NCI-H1930 (cell line): ENCODE measurements around the gene PGA4.
"Not testable (repeated sequence)": the region's sequence is repeated elsewhere in the genome, so short reads cannot be mapped to it uniquely, and the experiment has no call there.

Experiments used
- DNase-seq, 2 experiments: peaks; one replicate each; lab custom pipeline; 2025; lab: John Stamatoyannopoulos, UW

Gene PGA4

DNA sequence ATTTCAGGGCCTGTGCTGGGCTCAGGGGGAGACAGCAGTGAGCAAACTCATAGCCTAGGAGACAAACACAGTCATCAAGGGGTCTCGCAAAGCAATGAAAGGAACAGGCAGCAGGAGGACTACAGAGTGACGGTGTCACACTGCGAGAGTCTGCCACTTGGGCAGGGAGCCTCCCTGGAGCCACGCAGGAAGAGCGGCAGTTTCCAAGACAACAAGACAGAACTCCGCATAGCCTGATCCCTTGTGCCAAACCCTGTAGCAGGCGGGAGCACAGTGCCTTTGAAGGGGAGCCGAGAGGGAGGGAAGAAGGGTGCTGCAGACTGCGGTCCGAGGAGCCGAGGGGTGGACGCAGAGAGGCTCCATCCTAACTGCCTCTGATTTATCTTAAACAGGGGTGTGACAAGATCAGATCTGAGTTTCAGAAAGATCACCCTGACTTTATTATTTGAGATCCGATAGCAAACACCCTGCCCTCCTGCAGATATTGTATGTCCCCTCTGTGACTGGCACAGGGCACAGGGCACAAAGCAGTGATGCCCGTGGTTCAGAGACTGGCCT, 17.6 kb upstream of the PGA4 start:
- DNase-seq = not testable (repeated sequence)

DNA sequence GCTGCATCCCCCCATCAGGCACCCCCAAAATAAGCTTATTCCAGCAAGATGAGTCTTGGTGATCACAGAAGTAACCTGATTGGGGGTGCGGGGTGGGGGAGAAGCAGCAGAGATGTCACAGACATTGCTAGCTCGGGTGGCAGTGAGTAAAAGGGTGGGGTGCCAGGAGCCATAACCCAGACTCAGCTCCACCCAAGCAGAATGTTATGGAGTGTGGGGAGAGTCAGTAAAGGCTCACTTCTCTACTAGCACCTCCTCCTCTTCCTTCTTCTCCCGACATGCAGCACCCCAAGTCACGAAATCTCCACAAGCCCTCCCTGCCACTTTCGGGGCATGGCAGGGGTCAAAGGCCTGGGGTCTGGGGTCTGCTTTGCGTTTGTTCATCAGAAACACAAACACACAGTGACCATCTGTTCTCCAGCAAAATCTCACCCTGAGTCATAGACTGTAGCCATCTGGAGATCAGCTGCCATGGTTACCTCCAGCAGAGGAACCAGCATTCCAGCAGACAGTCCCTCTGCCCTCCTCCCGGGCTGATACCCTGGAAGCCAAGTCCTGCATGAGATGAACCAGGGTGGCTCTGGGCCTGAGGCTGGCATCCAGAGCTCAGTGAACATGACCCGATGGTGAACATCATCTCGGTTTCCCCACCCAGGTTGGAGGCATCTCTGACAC, 14.4 kb upstream of the PGA4 start:
- not testable (repeated sequence) for DNase-seq

DNA sequence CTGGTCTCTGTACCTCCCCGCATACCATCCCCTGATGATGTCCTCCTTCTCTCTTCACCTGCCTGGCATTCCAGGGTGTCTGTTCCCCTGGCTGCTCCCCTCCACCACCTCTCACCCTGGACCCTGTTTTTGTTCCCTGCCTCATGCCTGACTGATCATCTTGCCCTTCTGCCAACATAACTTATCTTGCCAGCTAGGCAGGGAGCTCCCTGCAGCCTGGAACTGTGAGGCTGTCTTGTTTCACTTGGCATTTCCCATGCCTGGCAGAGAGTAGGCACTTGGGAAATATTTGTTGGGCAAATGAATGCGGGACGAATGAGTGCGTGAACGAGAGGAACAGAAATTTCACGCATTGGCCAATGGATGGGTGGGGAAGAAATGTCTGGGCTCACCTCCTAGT, 11.5 kb upstream of the PGA4 start:
- DNase-seq = not testable (repeated sequence)

DNA sequence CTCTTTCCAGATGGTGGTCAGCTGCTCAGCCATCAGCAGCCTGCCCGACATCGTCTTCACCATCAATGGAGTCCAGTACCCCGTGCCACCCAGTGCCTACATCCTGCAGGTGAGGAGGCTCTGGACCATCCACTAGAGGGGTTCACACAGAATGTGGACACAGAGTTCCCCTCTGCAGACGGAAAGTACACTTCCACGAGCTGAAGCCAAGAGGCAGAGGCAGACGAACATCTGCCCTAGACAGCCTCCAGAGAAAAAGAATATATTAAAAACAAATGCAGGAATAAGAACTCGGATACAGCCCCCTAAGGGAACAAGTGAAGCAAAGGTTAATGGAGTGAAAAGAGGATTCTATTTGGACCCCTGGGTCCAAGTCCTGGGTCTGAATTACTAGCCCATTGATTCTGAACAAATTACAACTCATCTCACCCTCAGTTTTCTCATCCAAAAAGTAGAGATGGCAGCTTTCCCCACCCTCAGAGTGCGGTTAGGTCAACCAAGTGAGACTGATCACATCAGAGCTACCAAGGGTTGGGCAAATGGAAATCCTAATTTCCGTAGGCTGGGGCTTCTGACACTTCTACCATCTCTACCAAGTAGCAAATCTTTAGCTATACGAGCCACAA, 10.7 kb upstream of the PGA4 start:
- DNase-seq = not testable (repeated sequence)

DNA sequence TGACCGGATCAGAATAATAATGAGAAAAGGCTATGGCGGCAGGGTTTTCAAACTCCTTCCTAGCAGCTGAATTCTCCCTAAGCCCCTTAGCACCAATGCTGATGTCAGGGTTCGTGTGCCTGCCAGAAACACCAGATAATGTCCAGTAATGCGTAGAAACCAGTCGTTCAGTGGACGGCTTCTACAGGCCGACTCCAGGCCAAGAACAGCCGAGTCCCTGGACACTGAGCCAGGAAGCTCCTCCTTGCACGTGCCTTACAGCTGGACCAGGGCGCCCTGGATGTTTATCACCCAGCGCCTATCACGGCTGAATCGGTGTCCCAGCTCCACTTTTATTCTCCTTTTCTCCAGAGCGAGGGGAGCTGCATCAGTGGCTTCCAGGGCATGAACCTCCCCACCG, 9.9 kb upstream of the PGA4 start:
- not testable (repeated sequence) for DNase-seq

DNA sequence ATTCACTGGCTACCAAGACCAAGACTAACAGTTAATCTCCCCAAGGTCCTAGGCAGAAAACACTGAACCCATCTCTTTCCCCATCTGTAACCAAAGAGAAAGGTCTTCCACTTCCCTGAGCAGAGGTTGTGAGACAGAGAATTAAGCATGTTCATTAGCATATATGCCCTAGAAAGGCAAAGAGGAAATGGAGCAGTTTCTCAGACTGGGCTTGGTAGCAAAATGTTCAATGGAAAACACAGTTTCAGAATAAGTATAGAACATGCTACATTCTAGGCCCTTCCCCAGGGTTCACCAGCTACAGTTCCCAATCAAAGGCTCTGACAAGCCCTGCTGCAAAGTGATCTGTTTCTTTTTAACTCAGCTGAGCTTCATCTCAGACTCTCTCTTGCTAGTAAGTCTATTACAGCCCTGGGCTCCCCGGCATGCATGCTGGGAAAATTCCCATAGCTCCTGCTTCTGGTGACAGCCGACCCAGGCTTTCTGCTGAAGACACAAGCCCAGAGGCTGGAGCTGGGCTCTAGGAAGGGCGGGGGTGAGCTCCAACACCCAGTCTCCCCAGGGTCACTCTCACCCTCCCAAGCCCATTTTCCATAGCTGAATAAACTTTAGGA, 8.3 kb upstream of the PGA4 start:
- DNase-seq = not testable (repeated sequence)

DNA sequence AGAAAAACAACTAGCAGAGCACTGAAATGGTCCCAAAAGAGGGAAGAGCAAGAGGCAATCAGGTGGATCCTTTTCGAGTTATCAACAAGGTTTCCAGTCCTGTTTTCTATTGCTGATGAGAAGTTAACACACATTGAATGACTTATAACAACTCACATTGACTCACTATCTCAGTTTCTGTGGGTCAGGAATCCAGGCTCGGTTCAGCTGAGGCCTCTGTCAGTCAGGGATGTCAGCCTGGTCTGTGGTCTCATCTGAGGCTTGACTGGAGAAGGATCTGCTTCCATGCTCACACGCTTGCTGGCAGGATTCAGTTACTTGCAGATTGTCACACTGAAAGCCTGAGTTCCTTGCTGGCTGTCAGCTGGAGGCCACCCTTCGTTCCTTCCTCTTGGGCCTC, 3.8 kb upstream of the PGA4 start:
- DNase-seq = not testable (repeated sequence)

DNA sequence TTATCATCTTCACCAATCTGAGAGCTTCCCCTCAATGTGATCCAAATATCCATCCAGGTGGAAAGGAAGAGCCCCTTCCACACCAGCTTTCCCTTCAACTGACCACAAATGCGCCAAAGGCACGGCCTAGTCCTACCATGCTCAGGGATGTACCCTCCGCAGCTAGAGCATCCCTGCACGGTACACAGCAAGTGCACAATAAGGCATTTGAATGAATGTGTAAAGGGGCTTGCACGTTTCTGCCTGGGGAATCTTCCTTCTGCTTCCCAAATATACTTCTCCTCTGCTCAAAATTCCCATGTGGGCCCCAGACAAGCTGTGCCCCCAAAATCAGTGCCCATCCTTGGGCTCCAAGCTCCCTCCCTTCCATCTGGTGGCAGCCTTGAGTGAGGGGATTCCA, 3.1 kb upstream of the PGA4 start:
- not testable (repeated sequence) for DNase-seq

DNA sequence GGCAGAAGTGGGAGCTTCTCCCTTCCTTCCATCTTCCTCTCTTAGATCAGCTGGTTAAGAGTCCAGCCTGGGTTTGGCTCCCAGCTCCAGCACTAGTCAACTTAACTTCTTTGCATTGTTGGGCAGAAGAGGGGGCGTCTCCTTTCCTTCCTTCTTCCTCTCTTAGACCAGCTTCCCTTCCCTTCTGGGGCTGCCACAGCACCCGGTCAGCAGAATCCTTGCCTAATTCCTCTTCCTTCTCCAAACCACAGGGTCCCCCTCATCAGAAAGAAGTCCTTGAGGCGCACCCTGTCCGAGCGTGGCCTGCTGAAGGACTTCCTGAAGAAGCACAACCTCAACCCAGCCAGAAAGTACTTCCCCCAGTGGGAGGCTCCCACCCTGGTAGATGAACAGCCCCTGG, 545 bp downstream of the PGA4 start:
- DNase-seq = not testable (repeated sequence)

DNA sequence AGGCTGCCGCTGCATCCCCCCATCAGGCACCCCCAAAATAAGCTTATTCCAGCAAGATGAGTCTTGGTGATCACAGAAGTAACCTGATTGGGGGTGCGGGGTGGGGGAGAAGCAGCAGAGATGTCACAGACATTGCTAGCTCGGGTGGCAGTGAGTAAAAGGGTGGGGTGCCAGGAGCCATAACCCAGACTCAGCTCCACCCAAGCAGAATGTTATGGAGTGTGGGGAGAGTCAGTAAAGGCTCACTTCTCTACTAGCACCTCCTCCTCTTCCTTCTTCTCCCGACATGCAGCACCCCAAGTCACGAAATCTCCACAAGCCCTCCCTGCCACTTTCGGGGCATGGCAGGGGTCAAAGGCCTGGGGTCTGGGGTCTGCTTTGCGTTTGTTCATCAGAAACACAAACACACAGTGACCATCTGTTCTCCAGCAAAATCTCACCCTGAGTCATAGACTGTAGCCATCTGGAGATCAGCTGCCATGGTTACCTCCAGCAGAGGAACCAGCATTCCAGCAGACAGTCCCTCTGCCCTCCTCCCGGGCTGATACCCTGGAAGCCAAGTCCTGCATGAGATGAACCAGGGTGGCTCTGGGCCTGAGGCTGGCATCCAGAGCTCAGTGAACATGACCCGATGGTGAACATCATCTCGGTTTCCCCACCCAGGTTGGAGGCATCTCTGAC, 4.5 kb downstream of the PGA4 start:
- DNase-seq = not testable (repeated sequence)

DNA sequence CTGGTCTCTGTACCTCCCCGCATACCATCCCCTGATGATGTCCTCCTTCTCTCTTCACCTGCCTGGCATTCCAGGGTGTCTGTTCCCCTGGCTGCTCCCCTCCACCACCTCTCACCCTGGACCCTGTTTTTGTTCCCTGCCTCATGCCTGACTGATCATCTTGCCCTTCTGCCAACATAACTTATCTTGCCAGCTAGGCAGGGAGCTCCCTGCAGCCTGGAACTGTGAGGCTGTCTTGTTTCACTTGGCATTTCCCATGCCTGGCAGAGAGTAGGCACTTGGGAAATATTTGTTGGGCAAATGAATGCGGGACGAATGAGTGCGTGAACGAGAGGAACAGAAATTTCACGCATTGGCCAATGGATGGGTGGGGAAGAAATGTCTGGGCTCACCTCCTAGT, 7.3 kb downstream of the PGA4 start:
- not testable (repeated sequence) for DNase-seq

DNA sequence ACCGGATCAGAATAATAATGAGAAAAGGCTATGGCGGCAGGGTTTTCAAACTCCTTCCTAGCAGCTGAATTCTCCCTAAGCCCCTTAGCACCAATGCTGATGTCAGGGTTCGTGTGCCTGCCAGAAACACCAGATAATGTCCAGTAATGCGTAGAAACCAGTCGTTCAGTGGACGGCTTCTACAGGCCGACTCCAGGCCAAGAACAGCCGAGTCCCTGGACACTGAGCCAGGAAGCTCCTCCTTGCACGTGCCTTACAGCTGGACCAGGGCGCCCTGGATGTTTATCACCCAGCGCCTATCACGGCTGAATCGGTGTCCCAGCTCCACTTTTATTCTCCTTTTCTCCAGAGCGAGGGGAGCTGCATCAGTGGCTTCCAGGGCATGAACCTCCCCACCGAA, 8.9 kb downstream of the PGA4 start:
- DNase-seq = not testable (repeated sequence)

DNA sequence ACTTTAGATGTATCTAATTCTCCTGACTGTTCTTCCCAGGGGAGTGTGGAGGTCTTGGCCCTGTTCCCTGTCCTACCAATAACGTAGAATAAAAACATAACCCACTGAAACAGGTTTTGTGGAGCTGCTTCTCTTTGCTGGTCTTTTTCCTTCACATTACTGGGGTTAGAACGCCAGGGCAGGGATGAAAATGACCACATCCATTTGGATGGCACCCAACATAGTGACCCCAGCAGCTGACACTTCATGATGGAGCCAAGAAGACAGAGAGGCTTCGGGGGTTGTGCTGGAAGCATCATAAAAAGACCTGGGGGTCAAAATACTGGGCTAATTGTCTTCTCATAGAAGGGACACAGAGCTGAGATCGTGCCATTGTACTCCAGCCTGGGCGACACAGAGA, 9.4 kb downstream of the PGA4 start:
- DNase-seq = not testable (repeated sequence)

DNA sequence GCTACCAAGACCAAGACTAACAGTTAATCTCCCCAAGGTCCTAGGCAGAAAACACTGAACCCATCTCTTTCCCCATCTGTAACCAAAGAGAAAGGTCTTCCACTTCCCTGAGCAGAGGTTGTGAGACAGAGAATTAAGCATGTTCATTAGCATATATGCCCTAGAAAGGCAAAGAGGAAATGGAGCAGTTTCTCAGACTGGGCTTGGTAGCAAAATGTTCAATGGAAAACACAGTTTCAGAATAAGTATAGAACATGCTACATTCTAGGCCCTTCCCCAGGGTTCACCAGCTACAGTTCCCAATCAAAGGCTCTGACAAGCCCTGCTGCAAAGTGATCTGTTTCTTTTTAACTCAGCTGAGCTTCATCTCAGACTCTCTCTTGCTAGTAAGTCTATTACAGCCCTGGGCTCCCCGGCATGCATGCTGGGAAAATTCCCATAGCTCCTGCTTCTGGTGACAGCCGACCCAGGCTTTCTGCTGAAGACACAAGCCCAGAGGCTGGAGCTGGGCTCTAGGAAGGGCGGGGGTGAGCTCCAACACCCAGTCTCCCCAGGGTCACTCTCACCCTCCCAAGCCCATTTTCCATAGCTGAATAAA, 10.5 kb downstream of the PGA4 start:
- not testable (repeated sequence) for DNase-seq

DNA sequence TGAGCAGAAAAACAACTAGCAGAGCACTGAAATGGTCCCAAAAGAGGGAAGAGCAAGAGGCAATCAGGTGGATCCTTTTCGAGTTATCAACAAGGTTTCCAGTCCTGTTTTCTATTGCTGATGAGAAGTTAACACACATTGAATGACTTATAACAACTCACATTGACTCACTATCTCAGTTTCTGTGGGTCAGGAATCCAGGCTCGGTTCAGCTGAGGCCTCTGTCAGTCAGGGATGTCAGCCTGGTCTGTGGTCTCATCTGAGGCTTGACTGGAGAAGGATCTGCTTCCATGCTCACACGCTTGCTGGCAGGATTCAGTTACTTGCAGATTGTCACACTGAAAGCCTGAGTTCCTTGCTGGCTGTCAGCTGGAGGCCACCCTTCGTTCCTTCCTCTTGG, 15.0 kb downstream of the PGA4 start:
- not testable (repeated sequence) for DNase-seq

DNA sequence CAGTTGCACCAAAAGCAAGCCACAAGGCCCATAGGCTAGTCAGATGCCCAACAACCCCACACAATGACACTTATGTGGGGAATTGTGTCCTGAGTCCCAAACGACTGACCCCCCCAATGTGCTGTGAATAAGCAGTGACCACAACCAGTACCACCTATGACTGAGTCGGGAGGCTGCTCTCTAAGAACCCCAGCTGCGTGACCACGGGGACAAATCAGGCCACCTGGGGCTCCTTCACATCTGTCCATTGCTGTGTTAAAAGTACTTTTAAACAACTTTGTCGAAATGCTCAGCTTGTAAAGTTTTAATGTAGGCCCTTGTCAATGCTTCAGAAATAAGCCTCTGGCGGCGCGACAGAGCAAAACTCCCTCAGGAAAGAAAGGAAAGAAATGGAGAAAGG, 18.1 kb downstream of the PGA4 start:
- DNase-seq = not testable (repeated sequence)

DNA sequence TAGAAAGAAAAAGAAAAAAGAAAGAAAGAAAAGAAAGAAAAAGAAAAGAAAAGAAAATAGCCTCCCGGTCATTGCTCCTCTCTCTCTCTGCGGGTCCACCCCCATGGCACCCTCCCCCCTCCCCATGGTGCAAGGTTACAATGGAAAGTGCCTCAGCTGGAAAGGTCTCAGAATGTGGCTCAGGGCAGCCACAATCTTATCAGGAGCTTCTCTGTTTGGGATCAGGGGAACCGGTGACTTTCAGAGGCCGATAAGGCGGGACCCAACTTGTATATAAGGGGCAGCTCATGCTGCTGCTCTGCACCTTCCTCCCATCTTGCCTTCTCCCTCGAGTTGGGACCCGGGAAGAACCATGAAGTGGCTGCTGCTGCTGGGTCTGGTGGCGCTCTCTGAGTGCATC, 18.7 kb downstream of the PGA4 start, which contains the start of gene PGA5:
Gene PGA5 (plus strand): TSS at position 301 of the 400 bp plus-strand sequence. CDS start 52 bp downstream, at position 353.
- not testable (repeated sequence) for DNase-seq

DNA sequence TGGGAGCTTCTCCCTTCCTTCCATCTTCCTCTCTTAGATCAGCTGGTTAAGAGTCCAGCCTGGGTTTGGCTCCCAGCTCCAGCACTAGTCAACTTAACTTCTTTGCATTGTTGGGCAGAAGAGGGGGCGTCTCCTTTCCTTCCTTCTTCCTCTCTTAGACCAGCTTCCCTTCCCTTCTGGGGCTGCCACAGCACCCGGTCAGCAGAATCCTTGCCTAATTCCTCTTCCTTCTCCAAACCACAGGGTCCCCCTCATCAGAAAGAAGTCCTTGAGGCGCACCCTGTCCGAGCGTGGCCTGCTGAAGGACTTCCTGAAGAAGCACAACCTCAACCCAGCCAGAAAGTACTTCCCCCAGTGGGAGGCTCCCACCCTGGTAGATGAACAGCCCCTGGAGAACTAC, 19.4 kb downstream of the PGA4 start:
- not testable (repeated sequence) for DNase-seq

DNA sequence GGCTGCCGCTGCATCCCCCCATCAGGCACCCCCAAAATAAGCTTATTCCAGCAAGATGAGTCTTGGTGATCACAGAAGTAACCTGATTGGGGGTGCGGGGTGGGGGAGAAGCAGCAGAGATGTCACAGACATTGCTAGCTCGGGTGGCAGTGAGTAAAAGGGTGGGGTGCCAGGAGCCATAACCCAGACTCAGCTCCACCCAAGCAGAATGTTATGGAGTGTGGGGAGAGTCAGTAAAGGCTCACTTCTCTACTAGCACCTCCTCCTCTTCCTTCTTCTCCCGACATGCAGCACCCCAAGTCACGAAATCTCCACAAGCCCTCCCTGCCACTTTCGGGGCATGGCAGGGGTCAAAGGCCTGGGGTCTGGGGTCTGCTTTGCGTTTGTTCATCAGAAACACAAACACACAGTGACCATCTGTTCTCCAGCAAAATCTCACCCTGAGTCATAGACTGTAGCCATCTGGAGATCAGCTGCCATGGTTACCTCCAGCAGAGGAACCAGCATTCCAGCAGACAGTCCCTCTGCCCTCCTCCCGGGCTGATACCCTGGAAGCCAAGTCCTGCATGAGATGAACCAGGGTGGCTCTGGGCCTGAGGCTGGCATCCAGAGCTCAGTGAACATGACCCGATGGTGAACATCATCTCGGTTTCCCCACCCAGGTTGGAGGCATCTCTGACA, 23.3 kb downstream of the PGA4 start:
- not testable (repeated sequence) for DNase-seq

DNA sequence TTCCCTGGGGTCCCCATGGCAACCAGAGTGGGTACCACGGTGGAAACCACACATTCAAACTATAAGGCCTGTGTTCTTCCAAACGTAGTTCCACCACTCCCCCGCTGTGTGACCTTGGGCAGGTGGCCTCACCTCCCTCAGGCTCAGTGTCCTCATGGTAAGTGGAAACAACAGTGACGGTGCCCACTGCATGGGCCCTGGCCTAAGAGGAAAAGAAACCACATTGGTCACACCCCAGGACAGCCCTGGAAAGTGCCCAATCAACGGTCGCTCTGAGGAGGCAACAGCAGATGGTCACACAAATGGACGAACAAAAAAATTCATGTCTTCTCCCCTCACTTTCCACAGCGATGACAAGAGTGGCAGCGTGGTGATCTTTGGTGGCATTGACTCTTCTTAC, 25.9 kb downstream of the PGA4 start:
- not testable (repeated sequence) for DNase-seq

DNA sequence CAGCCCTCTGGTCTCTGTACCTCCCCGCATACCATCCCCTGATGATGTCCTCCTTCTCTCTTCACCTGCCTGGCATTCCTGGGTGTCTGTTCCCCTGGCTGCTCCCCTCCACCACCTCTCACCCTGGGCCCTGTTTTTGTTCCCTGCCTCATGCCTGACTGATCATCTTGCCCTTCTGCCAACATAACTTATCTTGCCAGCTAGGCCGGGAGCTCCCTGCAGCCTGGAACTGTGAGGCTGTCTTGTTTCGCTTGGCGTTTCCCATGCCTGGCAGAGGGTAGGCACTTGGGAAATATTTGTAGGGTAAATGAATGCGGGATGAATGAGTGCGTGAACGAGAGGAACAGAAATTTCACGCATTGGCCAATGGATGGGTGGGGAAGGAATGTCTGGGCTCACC, 27.1 kb downstream of the PGA4 start:
- DNase-seq = not testable (repeated sequence)
